Thyroid gland (tissue), 4 donors: ENCODE results near the gene GPR162. TPM values are rescaled to one million over a fixed set of nuclear protein-coding genes. Genes with fewer than 3 reads are reported as not detected.

Experiments
- DNase-seq, 2 donors: peaks; one replicate each; pipeline ENCODE4 v3.0.0-alpha.2; 2019
- H3K27ac ChIP-seq, 3 donors: fragments of 200-600 bp; sonication (generic); 1 replicate in 2 of 3; 2 replicates in 1 of 3; pipeline ENCODE4 v1.5.1; 2016 to 2019; ENCODE audit warnings: mild to moderate bottlenecking in 1 of 3, moderate library complexity in 1 of 3
- H3K27me3 ChIP-seq: fragments of 200-600 bp; sonication (generic); one replicate; pipeline ENCODE4 v1.5.1; 2019
- H3K36me3 ChIP-seq, 2 donors: fragments of 200-600 bp; sonication (generic); one replicate each; pipeline ENCODE4 v1.5.1; 2016 to 2019
- H3K4me1 ChIP-seq, 2 donors: fragments of 200-600 bp; sonication (generic); one replicate each; pipeline ENCODE4 v1.5.1; 2017 to 2019
- H3K4me3 ChIP-seq, 3 donors: fragments of 200-600 bp; sonication (generic); replicated peaks in 1 of 3; 1 replicate in 2 of 3; 2 replicates in 1 of 3; pipeline ENCODE4 v1.5.1; 2016; ENCODE audit warnings: mild to moderate bottlenecking in 1 of 3
- H3K9me3 ChIP-seq: fragments of 200-600 bp; sonication (generic); one replicate; pipeline ENCODE4 v1.5.1; 2017
- POLR2A ChIP-seq, 2 donors: fragments of 450-650 bp; IDR thresholded peaks; one replicate each; pipeline ENCODE4 v1.6.1; 2017; ENCODE audit warnings: antibody characterized with exemption in 2 of 2, mild to moderate bottlenecking in 2 of 2, moderate library complexity in 1 of 2
- WGBS, 2 donors: methylation state at CpG; one replicate each; pipeline ENCODE4 v1.1.5; 2017; 5-methylcytosine and 5-hydroxymethylcytosine counted together
- intact Hi-C: fragments of 100-400 bp; cut with DNase I; formaldehyde crosslinking; loops from one replicate; pipeline ENCODE4 v1.15.1; 2023
- total RNA-seq, 4 donors: library from RNA; depleted of rRNA; stranded (reverse); fragments of >200 nt; gene quantifications; one replicate each; pipeline ENCODE4 v1.2.3, GENCODE V29; 2016
- TF ChIP-seq, protein P1 (sequence below), 6 experiments: fragments of 200-600 bp in 3 of 6; fragments of 450-650 bp in 3 of 6; sonication (generic) in 3 of 6; IDR thresholded peaks; one replicate each; pipeline ENCODE4 v1.5.1; 2016 to 2019; ENCODE audit warnings: antibody characterized with exemption in 6 of 6, mild to moderate bottlenecking in 2 of 6, inconsistent platforms in 1 of 6, moderate library complexity in 1 of 6

Gene GPR162
- total RNA-seq, 4 donors from 2014 or later, result 0.34 to 1.1 (median 0.56) TPM

GRCh38 chr12:6834254-6834653 lies 12.6 kb downstream of the GPR162 start:
- no peak overlapping the region for H3K27ac ChIP-seq
- intact Hi-C loops, result loop anchor here (10.0 kb wide), 1 partner anchor 209 kb away; no protein-coding TSS in a partner anchor

DNA sequence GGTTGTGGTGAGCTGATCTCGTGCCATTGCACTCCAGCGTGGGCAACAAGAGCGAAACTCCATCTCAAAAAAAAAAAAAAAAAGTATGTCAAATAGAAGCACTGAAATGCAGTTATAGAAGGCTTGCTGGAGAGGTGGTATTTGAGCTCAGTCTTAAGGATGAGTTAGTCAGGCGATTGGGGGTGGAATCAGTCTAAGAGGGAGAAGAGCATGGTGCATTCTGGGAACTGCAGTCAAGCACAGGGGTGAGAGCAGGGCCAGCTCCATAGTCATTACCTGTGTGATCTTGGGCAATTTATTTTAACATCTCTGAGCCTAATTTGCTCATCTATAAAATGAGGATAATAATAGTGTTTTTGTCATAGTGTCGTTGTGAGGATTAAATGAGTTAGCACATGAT lies 13.3 kb downstream of the GPR162 start:
- peaks cover 0 to 5% of the 10 kb centered on the region in 2 donors for H3K4me1 ChIP-seq
- H3K9me3 ChIP-seq, result no peaks in the 10 kb centered on the region
- 83 to 86% methylated on average over 5 of the region's 5 CpGs for WGBS, 2 donors
- no peak overlapping the region for H3K27ac ChIP-seq
- no peak overlapping the region for H3K4me3 ChIP-seq
- H3K36me3 ChIP-seq, result peaks cover 5 to 10% of the 10 kb centered on the region in 2 donors
- no peaks in the 10 kb centered on the region for H3K27me3 ChIP-seq
- TF ChIP-seq POLR2A (IDR thresholded peaks at IDR 0.05), result no peak
- TF ChIP-seq, protein P1, sequence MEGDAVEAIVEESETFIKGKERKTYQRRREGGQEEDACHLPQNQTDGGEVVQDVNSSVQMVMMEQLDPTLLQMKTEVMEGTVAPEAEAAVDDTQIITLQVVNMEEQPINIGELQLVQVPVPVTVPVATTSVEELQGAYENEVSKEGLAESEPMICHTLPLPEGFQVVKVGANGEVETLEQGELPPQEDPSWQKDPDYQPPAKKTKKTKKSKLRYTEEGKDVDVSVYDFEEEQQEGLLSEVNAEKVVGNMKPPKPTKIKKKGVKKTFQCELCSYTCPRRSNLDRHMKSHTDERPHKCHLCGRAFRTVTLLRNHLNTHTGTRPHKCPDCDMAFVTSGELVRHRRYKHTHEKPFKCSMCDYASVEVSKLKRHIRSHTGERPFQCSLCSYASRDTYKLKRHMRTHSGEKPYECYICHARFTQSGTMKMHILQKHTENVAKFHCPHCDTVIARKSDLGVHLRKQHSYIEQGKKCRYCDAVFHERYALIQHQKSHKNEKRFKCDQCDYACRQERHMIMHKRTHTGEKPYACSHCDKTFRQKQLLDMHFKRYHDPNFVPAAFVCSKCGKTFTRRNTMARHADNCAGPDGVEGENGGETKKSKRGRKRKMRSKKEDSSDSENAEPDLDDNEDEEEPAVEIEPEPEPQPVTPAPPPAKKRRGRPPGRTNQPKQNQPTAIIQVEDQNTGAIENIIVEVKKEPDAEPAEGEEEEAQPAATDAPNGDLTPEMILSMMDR (IDR thresholded peaks at IDR 0.05), result no peak
- intact Hi-C loops, result loop anchor here (10.0 kb wide), 1 partner anchor 210 kb away; no protein-coding TSS in a partner anchor
- no peak for DNase-seq

More at GRCh38 chr12:6834254-6834653, 12.6 kb downstream of the GPR162 start:
- TF ChIP-seq, protein P1 (IDR thresholded peaks at IDR 0.05), result no peak
- no peak for TF ChIP-seq POLR2A (IDR thresholded peaks at IDR 0.05)
- no peak for DNase-seq
- H3K4me1 ChIP-seq, result peaks cover 0 to 5% of the 10 kb centered on the region in 2 donors
- H3K36me3 ChIP-seq, result peaks cover 5 to 10% of the 10 kb centered on the region in 2 donors
- 81 to 88% methylated on average over 1 of the region's 1 CpG for WGBS, 2 donors
- H3K9me3 ChIP-seq, result no peaks in the 10 kb centered on the region
- H3K27me3 ChIP-seq, result no peaks in the 10 kb centered on the region
- H3K4me3 ChIP-seq, result no peak overlapping the region

- intact Hi-C loops, result loop anchor here (10.0 kb wide), 1 partner anchor 212 kb away; no protein-coding TSS in a partner anchor
- Histone ChIP-seq H3K27me3 (no peaks in the 10 kb centered on the region), H3K36me3 (peaks cover 5 to 10% of the 10 kb centered on the region in 2 donors), H3K27ac (no peak overlapping the region), H3K4me1 (peaks cover 0 to 5% of the 10 kb centered on the region in 2 donors), H3K4me3 (no peak overlapping the region), H3K9me3 (no peaks in the 10 kb centered on the region)
- 91 to 95% methylated on average over 3 to 14 of the region's 16 CpGs for WGBS, 2 donors
- DNase-seq, result no peak
- TF ChIP-seq, protein P1 (IDR thresholded peaks at IDR 0.05), result no peak
- no peak for TF ChIP-seq POLR2A (IDR thresholded peaks at IDR 0.05)
These were observed 15.2 kb downstream of the GPR162 start for GRCh38 chr12:6836851-6837250.

- DNase-seq, result no peak
- H3K36me3 ChIP-seq, result peaks cover 5 to 10% of the 10 kb centered on the region in 2 donors
- no peaks in the 10 kb centered on the region for H3K9me3 ChIP-seq
- no peak overlapping the region for H3K4me3 ChIP-seq
- no peak overlapping the region for H3K27ac ChIP-seq
- 88 to 94% methylated on average over 9 to 24 of the region's 26 CpGs for WGBS, 2 donors
- intact Hi-C loops, result loop anchor here (10.0 kb wide), 1 partner anchor 213 kb away; no protein-coding TSS in a partner anchor
- TF ChIP-seq, protein P1 (IDR thresholded peaks at IDR 0.05), result no peak
- no peak for TF ChIP-seq POLR2A (IDR thresholded peaks at IDR 0.05)
- no peaks in the 10 kb centered on the region for H3K27me3 ChIP-seq
- H3K4me1 ChIP-seq, result peaks cover 0 to 5% of the 10 kb centered on the region in 2 donors
These were observed 15.9 kb downstream of the GPR162 start for GRCh38 chr12:6837370-6838060.

GRCh38 chr12:6838854-6839253 lies 17.2 kb downstream of the GPR162 start:
- 92 to 95% methylated on average over 11 to 14 of the region's 16 CpGs for WGBS, 2 donors
- peaks cover 5 to 10% of the 10 kb centered on the region in 2 donors for H3K36me3 ChIP-seq
- intact Hi-C loops, result loop anchor here (10.0 kb wide), 1 partner anchor 214 kb away; no protein-coding TSS in a partner anchor

More at GRCh38 chr12:6838854-6839253, 17.2 kb downstream of the GPR162 start:
- H3K27me3 ChIP-seq, result no peaks in the 10 kb centered on the region
- TF ChIP-seq, protein P1 (IDR thresholded peaks at IDR 0.05), result no peak
- TF ChIP-seq POLR2A (IDR thresholded peaks at IDR 0.05), result no peak
- no peaks in the 10 kb centered on the region for H3K9me3 ChIP-seq
- no peak for DNase-seq
- peaks cover 0 to 5% of the 10 kb centered on the region in 2 donors for H3K4me1 ChIP-seq
- H3K27ac ChIP-seq, result no peak overlapping the region
- no peak overlapping the region for H3K4me3 ChIP-seq
